Measurements from ENCODE around the gene SIGLEC8. TPM values are rescaled to one million over a fixed set of nuclear protein-coding genes. Genes with fewer than 3 reads are reported as not detected.
A peak's percentile ranks its signal among the peaks of the same experiment; 100 is the strongest.

The SIGLEC8 gene
- total and polyA plus RNA-seq, 2 experiments from 2014 or later = not detected

DNA sequence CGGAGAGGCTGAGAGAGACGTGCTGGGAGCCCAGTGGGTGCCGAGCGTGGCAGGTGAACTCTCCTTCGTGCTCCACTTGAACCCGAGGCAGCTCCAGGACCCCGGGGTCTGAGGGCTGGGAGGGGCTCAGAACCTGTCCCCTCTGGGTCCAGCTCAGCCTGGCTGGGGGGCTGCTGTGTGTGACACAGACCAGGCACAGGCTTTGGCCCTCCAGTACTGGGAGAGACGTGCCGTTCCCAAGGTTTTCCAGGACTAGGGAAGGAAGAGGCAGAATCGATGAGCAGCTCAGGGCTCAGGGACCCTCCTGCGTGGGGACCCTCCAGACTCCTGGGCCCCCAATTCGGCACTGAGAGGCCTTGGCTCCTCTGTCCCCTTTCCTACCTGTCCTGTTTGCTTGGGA is 43.1 kb downstream of the SIGLEC8 start:
- Histone ChIP-seq H3K4me1 (ENCODE audit: low read depth) (no peaks in the 10 kb centered on the region), H3K36me3 (no peaks in the 10 kb centered on the region), H3K4me3 (no peak overlapping the region), H3K9me3 (ENCODE audit: low read depth) (no peaks in the 10 kb centered on the region), H3K27me3 (no peaks in the 10 kb centered on the region), H3K27ac (no peak overlapping the region)
- DNase-seq (ENCODE audit: low read depth in 1 of 2, low spot score in 1 of 2) = no peak
- TF ChIP-seq, protein P1, sequence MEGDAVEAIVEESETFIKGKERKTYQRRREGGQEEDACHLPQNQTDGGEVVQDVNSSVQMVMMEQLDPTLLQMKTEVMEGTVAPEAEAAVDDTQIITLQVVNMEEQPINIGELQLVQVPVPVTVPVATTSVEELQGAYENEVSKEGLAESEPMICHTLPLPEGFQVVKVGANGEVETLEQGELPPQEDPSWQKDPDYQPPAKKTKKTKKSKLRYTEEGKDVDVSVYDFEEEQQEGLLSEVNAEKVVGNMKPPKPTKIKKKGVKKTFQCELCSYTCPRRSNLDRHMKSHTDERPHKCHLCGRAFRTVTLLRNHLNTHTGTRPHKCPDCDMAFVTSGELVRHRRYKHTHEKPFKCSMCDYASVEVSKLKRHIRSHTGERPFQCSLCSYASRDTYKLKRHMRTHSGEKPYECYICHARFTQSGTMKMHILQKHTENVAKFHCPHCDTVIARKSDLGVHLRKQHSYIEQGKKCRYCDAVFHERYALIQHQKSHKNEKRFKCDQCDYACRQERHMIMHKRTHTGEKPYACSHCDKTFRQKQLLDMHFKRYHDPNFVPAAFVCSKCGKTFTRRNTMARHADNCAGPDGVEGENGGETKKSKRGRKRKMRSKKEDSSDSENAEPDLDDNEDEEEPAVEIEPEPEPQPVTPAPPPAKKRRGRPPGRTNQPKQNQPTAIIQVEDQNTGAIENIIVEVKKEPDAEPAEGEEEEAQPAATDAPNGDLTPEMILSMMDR (IDR thresholded peaks at IDR 0.05; ENCODE audit: low read depth, low read length) = no peak

DNA sequence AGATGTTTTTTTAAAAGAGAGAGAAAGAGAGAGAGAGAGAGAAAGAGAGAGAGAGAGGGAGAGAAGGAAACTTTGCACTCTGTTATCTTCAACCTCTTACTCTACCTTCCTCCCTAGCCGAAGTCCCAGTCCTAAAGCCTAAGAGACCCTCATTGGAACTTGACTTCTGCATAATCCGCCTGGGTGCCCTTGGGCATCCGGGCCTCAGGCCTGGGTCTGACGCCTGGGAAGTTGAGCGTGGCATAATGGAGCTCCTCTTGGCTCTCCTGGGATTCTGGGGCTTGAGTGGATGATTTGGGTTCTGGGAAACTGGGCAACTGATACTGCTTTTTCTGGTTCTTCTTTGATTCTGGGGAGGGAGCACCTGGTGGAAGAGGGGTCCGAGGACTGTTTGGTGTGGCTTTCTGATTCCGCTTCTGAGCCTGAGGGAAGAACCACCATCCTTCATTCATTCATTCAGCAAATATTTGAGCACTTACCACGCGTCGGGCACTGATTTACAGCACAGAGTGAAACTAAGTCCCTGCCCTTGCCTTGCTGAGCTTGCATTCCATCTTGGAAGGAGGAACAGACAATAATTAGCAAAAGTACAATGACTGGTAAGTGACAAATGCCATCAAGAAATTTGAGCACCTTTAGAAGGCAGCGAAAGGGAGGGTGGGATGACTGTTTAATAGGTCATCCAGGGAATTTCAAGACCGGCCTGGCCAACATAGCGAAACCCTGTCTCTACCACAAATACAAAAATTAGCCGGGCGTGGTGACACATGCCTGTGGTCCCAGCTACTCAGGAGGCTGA is 47.1 kb downstream of the SIGLEC8 start:
- H3K36me3 ChIP-seq = no peaks in the 10 kb centered on the region
- TF ChIP-seq, protein P1 (IDR thresholded peaks at IDR 0.05; ENCODE audit: low read depth, low read length) = no peak
- no peak for DNase-seq (ENCODE audit: low read depth in 1 of 2, low spot score in 1 of 2)
- no peak overlapping the region for H3K4me3 ChIP-seq
- no peaks in the 10 kb centered on the region for H3K27me3 ChIP-seq
- no peak overlapping the region for H3K27ac ChIP-seq
- no peaks in the 10 kb centered on the region for H3K4me1 ChIP-seq (ENCODE audit: low read depth)
- no peaks in the 10 kb centered on the region for H3K9me3 ChIP-seq (ENCODE audit: low read depth)

DNA sequence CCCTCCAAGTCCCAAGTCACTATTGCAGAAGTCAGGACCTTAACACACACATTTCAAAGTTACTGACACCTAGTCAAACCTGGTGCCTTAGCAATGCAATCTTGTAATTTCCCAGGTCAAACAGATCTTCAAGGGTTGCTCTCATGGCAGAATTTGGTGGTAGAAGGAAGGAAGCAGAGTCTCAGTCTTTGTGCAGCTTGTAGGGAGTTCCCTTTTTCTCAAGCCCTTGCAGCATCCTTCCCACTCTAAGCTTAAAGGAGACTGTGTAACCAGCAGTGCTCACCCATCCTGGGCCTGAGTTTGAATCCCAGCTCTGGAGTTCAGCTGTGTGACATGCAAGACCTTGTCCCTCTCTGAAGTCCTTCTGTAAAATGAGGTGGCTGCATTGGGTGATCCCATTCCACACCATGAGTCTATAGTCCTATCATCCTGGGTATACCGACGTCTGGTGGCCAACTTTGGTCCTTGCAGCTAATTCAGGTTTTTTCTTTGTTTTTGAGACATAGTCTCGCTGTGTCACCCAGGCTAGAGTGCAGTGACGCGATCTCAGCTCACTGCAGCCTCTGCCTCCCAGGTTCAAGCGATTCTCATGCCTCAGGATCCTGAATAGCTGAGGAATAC is 50.6 kb downstream of the SIGLEC8 start:
- no peaks in the 10 kb centered on the region for H3K27me3 ChIP-seq
- TF ChIP-seq, protein P1 (IDR thresholded peaks at IDR 0.05; ENCODE audit: low read depth, low read length) = peak; percentile 62
- H3K4me3 ChIP-seq = no peak overlapping the region
- no peaks in the 10 kb centered on the region for H3K9me3 ChIP-seq (ENCODE audit: low read depth)
- H3K36me3 ChIP-seq = no peaks in the 10 kb centered on the region
- H3K27ac ChIP-seq = no peak overlapping the region
- no peaks in the 10 kb centered on the region for H3K4me1 ChIP-seq (ENCODE audit: low read depth)
- DNase-seq (ENCODE audit: low read depth in 1 of 2, low spot score in 1 of 2) = peak; percentile 44 to 45

DNA sequence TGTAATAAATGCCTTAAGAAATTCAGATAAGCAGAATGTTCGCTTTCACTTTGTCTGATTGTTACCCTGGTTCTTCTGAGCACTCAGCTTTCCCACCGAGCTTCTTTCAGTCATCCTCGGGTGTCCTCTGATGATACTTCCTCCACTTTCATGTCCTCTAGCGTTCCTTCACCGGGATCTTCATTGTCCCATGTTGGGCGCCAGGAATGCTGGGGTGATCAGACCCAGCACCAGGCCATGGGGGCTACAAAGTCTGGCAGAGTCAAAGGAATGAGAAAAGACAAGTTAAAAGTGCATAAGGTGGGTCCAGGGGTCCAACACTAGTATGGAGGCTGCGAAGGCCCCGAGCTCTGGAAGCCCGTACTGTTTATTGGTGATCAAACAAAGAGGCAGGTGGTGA is 56.1 kb downstream of the SIGLEC8 start:
- H3K27me3 ChIP-seq = no peaks in the 10 kb centered on the region
- no peaks in the 10 kb centered on the region for H3K36me3 ChIP-seq
- H3K27ac ChIP-seq = no peak overlapping the region
- TF ChIP-seq, protein P1 (IDR thresholded peaks at IDR 0.05; ENCODE audit: low read depth, low read length) = no peak
- H3K4me1 ChIP-seq (ENCODE audit: low read depth) = peaks cover 12% of the 10 kb centered on the region
- no peak overlapping the region for H3K4me3 ChIP-seq
- H3K9me3 ChIP-seq (ENCODE audit: low read depth) = no peaks in the 10 kb centered on the region
- no peak for DNase-seq (ENCODE audit: low read depth in 1 of 2, low spot score in 1 of 2)

Other genes starting within 250 kb of the SIGLEC8 start
- not detected in 2 replicates for gene CD33, start 233.4 kb downstream of the SIGLEC8 start, total RNA-seq
- not detected in 2 replicates for gene CD33, start 233.4 kb downstream of the SIGLEC8 start, polyA plus RNA-seq
- not detected in 2 replicates for gene SIGLECL1, start 207.4 kb downstream of the SIGLEC8 start, total RNA-seq
- not detected in 2 replicates for gene SIGLECL1, start 207.4 kb downstream of the SIGLEC8 start, polyA plus RNA-seq
- gene IGLON5, start 146.8 kb downstream of the SIGLEC8 start, total RNA-seq = 9.7 and 12.6 TPM in 2 replicates
- gene IGLON5, start 146.8 kb downstream of the SIGLEC8 start, polyA plus RNA-seq = 1.5 and 3.3 TPM in 2 replicates
- 5.0 and 6.5 TPM in 2 replicates for gene VSIG10L, start 116.3 kb downstream of the SIGLEC8 start, total RNA-seq
- 8.1 and 9.1 TPM in 2 replicates for gene VSIG10L, start 116.3 kb downstream of the SIGLEC8 start, polyA plus RNA-seq
- gene ETFB, start 92.1 kb downstream of the SIGLEC8 start, total RNA-seq = 203 and 276 TPM in 2 replicates
- gene ETFB, start 92.1 kb downstream of the SIGLEC8 start, polyA plus RNA-seq = 343 and 433 TPM in 2 replicates
- gene CLDND2, start 89.5 kb downstream of the SIGLEC8 start, total RNA-seq = 0.45 TPM in 1 of 2 replicates, not detected in the other
- gene CLDND2, start 89.5 kb downstream of the SIGLEC8 start, polyA plus RNA-seq = 16.5 and 22.3 TPM in 2 replicates
- gene NKG7, start 85.8 kb downstream of the SIGLEC8 start, total RNA-seq = not detected in 2 replicates
- 0.25 and 0.57 TPM in 2 replicates for gene NKG7, start 85.8 kb downstream of the SIGLEC8 start, polyA plus RNA-seq
- not detected in 2 replicates for gene LIM2, start 70.5 kb downstream of the SIGLEC8 start, total RNA-seq
- gene LIM2, start 70.5 kb downstream of the SIGLEC8 start, polyA plus RNA-seq = not detected in 2 replicates
- not detected in 2 replicates for gene C19orf84, start 67.9 kb downstream of the SIGLEC8 start, total RNA-seq
- not detected in 2 replicates for gene C19orf84, start 67.9 kb downstream of the SIGLEC8 start, polyA plus RNA-seq
- gene SIGLEC10, start 40.8 kb downstream of the SIGLEC8 start, total RNA-seq = not detected in 2 replicates
- 0.22 and 0.55 TPM in 2 replicates for gene SIGLEC10, start 40.8 kb downstream of the SIGLEC8 start, polyA plus RNA-seq
- gene CEACAM18, start 20.1 kb upstream of the SIGLEC8 start, total RNA-seq = not detected in 2 replicates
- gene CEACAM18, start 20.1 kb upstream of the SIGLEC8 start, polyA plus RNA-seq = not detected in 2 replicates
- gene SIGLEC12, start 43.3 kb upstream of the SIGLEC8 start, total RNA-seq = not detected in 2 replicates
- not detected in 2 replicates for gene SIGLEC12, start 43.3 kb upstream of the SIGLEC8 start, polyA plus RNA-seq
- gene SIGLEC6, start 73.2 kb upstream of the SIGLEC8 start, total RNA-seq = not detected in 2 replicates
- not detected in 2 replicates for gene SIGLEC6, start 73.2 kb upstream of the SIGLEC8 start, polyA plus RNA-seq
- 4.4 and 7.0 TPM in 2 replicates for gene ZNF175, start 112.8 kb upstream of the SIGLEC8 start, total RNA-seq
- gene ZNF175, start 112.8 kb upstream of the SIGLEC8 start, polyA plus RNA-seq = 2.3 and 3.6 TPM in 2 replicates
- gene SIGLEC5, start 171.9 kb upstream of the SIGLEC8 start, total RNA-seq = not detected in 2 replicates
- not detected in 2 replicates for gene SIGLEC5, start 171.9 kb upstream of the SIGLEC8 start, polyA plus RNA-seq
- not detected in 2 replicates for gene SIGLEC14, start 188.4 kb upstream of the SIGLEC8 start, total RNA-seq
- gene SIGLEC14, start 188.4 kb upstream of the SIGLEC8 start, polyA plus RNA-seq = not detected in 2 replicates
- gene SPACA6, start 234.9 kb upstream of the SIGLEC8 start, total RNA-seq = 13.8 and 23.4 TPM in 2 replicates
- 11.0 and 16.5 TPM in 2 replicates for gene SPACA6, start 234.9 kb upstream of the SIGLEC8 start, polyA plus RNA-seq

Data from cardiac muscle cell (in vitro differentiated cells and primary cell).